Prostate gland (tissue), 2 donors: ENCODE measurements around the gene CMTR2.

Experiments used
- CTCF ChIP-seq, 4 experiments: fragments of 200-600 bp in 2 of 4; fragments of 450-650 bp in 2 of 4; sonication (generic) in 2 of 4; IDR thresholded peaks; 1 replicate in 3 of 4; 2 replicates in 1 of 4; pipeline ENCODE4 v1.5.1; 2016 to 2019; ENCODE audit warnings: antibody characterized with exemption in 4 of 4, mild to moderate bottlenecking in 2 of 4, moderate library complexity in 2 of 4
- POLR2A ChIP-seq: fragments of 450-650 bp; IDR thresholded peaks from one replicate; pipeline ENCODE4 v1.6.1; 2016; ENCODE audit warnings: antibody characterized with exemption, mild to moderate bottlenecking

DNA sequence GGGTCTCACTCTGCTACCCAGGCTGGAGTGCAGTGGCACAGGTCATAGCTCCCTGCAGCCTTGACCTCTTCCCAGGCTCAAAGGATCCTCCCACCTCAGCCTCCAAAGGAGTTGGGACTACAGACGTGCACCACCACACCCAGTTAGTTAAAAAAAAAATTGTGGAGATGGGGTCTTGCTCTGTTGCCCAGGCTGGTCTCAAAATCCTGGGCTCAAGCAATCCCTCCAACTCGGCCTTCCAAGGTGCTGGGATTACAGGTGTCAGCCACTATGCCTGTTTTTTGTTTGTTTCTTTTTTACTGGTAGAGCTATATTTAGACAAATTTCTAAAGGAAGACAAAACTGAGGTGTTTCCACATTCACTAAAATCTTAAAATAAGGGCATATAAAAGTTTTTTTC lies 1.7 kb downstream of the CMTR2 start:
- TF ChIP-seq CTCF (IDR thresholded peaks at IDR 0.05) (no peak), POLR2A (no peak)
